IPS-18a (cell line): ENCODE measurements around the gene GPR183.

ENCODE experiments used
- H3K27ac ChIP-seq: one replicate; pipeline ENCODE4 v1.5.1; 2013; ENCODE audit warnings: low read length
- H3K27me3 ChIP-seq: one replicate; pipeline ENCODE4 v1.6.1; 2013; ENCODE audit warnings: mild to moderate bottlenecking, low read length; ENCODE audit not compliant: control insufficient read depth, insufficient read depth
- H3K36me3 ChIP-seq: one replicate; pipeline ENCODE4 v1.6.1; 2013; ENCODE audit warnings: low read depth, low read length; ENCODE audit not compliant: control insufficient read depth
- H3K4me1 ChIP-seq: one replicate; pipeline ENCODE4 v1.6.1; 2013; ENCODE audit warnings: low read depth, low read length; ENCODE audit not compliant: control insufficient read depth
- H3K4me3 ChIP-seq: one replicate; pipeline ENCODE4 v1.5.1; 2013; ENCODE audit warnings: low read length
- H3K9ac ChIP-seq: one replicate; pipeline ENCODE4 v1.6.1; 2013; ENCODE audit warnings: mild to moderate bottlenecking, low read length, moderate library complexity
- H3K9me3 ChIP-seq: one replicate; pipeline ENCODE4 v1.6.1; 2013; ENCODE audit warnings: low read depth, low read length; ENCODE audit not compliant: control insufficient read depth

GPR183 gene

GRCh38 chr13:99335087-99335486, 27.9 kb upstream of the GPR183 start:
- Histone ChIP-seq H3K4me1 (no peaks in the 10 kb centered on the region), H3K9me3 (no peaks in the 10 kb centered on the region), H3K9ac (no peak overlapping the region), H3K27ac (no peak overlapping the region), H3K4me3 (no peak overlapping the region), H3K36me3 (no peaks in the 10 kb centered on the region), H3K27me3 (no peaks in the 10 kb centered on the region)

- Histone ChIP-seq H3K36me3 (no peaks in the 10 kb centered on the region), H3K4me3 (no peak overlapping the region), H3K27ac (no peak overlapping the region), H3K9me3 (no peaks in the 10 kb centered on the region), H3K27me3 (no peaks in the 10 kb centered on the region), H3K9ac (no peak overlapping the region), H3K4me1 (no peaks in the 10 kb centered on the region)
These were observed 27.0 kb upstream of the GPR183 start for GRCh38 chr13:99334221-99334620.

GRCh38 chr13:99332456-99332855, 25.3 kb upstream of the GPR183 start:
- H3K27ac ChIP-seq: no peak overlapping the region
- no peak overlapping the region for H3K4me3 ChIP-seq
- H3K27me3 ChIP-seq: no peaks in the 10 kb centered on the region
- H3K36me3 ChIP-seq: no peaks in the 10 kb centered on the region
- H3K4me1 ChIP-seq: no peaks in the 10 kb centered on the region
- no peak overlapping the region for H3K9ac ChIP-seq
- H3K9me3 ChIP-seq: no peaks in the 10 kb centered on the region

- H3K4me1 ChIP-seq: no peaks in the 10 kb centered on the region
- H3K4me3 ChIP-seq: no peak overlapping the region
- H3K9ac ChIP-seq: no peak overlapping the region
- no peaks in the 10 kb centered on the region for H3K36me3 ChIP-seq
- no peak overlapping the region for H3K27ac ChIP-seq
- H3K27me3 ChIP-seq: no peaks in the 10 kb centered on the region
- no peaks in the 10 kb centered on the region for H3K9me3 ChIP-seq
These were observed 24.7 kb upstream of the GPR183 start for GRCh38 chr13:99331881-99332293.

GRCh38 chr13:99330942-99331341, 23.7 kb upstream of the GPR183 start:
- no peaks in the 10 kb centered on the region for H3K4me1 ChIP-seq
- no peak overlapping the region for H3K27ac ChIP-seq
- no peak overlapping the region for H3K9ac ChIP-seq
- no peaks in the 10 kb centered on the region for H3K27me3 ChIP-seq
- no peaks in the 10 kb centered on the region for H3K9me3 ChIP-seq
- H3K4me3 ChIP-seq: no peak overlapping the region
- no peaks in the 10 kb centered on the region for H3K36me3 ChIP-seq

GRCh38 chr13:99329477-99329876, 22.3 kb upstream of the GPR183 start:
- H3K27me3 ChIP-seq: no peaks in the 10 kb centered on the region
- no peak overlapping the region for H3K4me3 ChIP-seq
- no peaks in the 10 kb centered on the region for H3K4me1 ChIP-seq
- no peaks in the 10 kb centered on the region for H3K36me3 ChIP-seq
- no peak overlapping the region for H3K9ac ChIP-seq
- no peaks in the 10 kb centered on the region for H3K9me3 ChIP-seq
- no peak overlapping the region for H3K27ac ChIP-seq

- Histone ChIP-seq H3K36me3 (peaks cover 5% of the 10 kb centered on the region), H3K4me1 (no peaks in the 10 kb centered on the region), H3K27ac (no peak overlapping the region), H3K4me3 (no peak overlapping the region), H3K9ac (no peak overlapping the region), H3K9me3 (no peaks in the 10 kb centered on the region), H3K27me3 (no peaks in the 10 kb centered on the region)
These were observed 20.6 kb upstream of the GPR183 start for GRCh38 chr13:99327761-99328160.

- Histone ChIP-seq H3K36me3 (peaks cover 5% of the 10 kb centered on the region), H3K4me1 (no peaks in the 10 kb centered on the region), H3K27ac (no peak overlapping the region)
These were observed 19.9 kb upstream of the GPR183 start for GRCh38 chr13:99327126-99327525.

GRCh38 chr13:99326012-99326411, 18.8 kb upstream of the GPR183 start:
- H3K4me1 ChIP-seq: no peaks in the 10 kb centered on the region
- no peaks in the 10 kb centered on the region for H3K9me3 ChIP-seq
- H3K27me3 ChIP-seq: no peaks in the 10 kb centered on the region
- no peak overlapping the region for H3K9ac ChIP-seq
- no peak overlapping the region for H3K27ac ChIP-seq
- peaks cover 5% of the 10 kb centered on the region for H3K36me3 ChIP-seq
- H3K4me3 ChIP-seq: no peak overlapping the region

More at GRCh38 chr13:99327126-99327525, 19.9 kb upstream of the GPR183 start:
- Histone ChIP-seq H3K9ac (no peak overlapping the region), H3K27me3 (no peaks in the 10 kb centered on the region), H3K9me3 (no peaks in the 10 kb centered on the region), H3K4me3 (no peak overlapping the region)

GRCh38 chr13:99323488-99323887, 16.3 kb upstream of the GPR183 start:
- peaks cover 13% of the 10 kb centered on the region for H3K36me3 ChIP-seq
- H3K4me1 ChIP-seq: no peaks in the 10 kb centered on the region
- no peak overlapping the region for H3K27ac ChIP-seq

GRCh38 chr13:99322297-99323103, 15.3 kb upstream of the GPR183 start:
- Histone ChIP-seq H3K4me1 (no peaks in the 10 kb centered on the region), H3K9ac (no peak overlapping the region), H3K9me3 (no peaks in the 10 kb centered on the region), H3K27me3 (no peaks in the 10 kb centered on the region), H3K27ac (no peak overlapping the region), H3K36me3 (peaks cover 13% of the 10 kb centered on the region), H3K4me3 (no peak overlapping the region)

More at GRCh38 chr13:99323488-99323887, 16.3 kb upstream of the GPR183 start:
- Histone ChIP-seq H3K9me3 (no peaks in the 10 kb centered on the region), H3K27me3 (no peaks in the 10 kb centered on the region), H3K9ac (no peak overlapping the region), H3K4me3 (no peak overlapping the region)

- Histone ChIP-seq H3K4me3 (no peak overlapping the region), H3K9me3 (no peaks in the 10 kb centered on the region), H3K36me3 (peaks cover 13% of the 10 kb centered on the region), H3K27ac (no peak overlapping the region), H3K4me1 (no peaks in the 10 kb centered on the region), H3K9ac (no peak overlapping the region), H3K27me3 (no peaks in the 10 kb centered on the region)
These were observed 14.5 kb upstream of the GPR183 start for GRCh38 chr13:99321709-99322108.
